ENCODE results near the gene KCNQ5.

KCNQ5 gene

DNA sequence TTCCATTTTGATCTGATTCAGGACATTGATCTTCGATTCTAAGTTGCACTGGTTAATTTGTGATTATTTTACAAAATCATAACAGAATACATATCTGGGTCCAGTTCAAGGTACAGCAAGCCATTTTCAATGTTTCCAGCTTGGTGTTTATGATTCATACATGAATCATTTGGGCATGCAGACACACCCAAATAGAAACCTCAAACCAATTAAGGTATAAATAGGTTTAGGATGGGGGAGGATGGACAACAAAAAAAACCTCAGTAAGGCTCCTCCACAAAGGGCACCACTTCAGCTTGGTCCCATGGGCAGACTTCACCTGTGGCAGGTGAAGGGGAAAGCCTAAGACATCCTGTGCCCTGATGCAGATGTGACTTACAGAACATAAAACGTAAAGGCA, 410.7 kb downstream of the KCNQ5 start:
- no peak for DNase-seq
- Histone ChIP-seq H4K12ac (ENCODE audit: low read depth, low read length) (no peak overlapping the region), H2BK12ac (ENCODE audit: low read length) (no peak overlapping the region), H3K4me1 (ENCODE audit: control insufficient read depth in 1 of 2, insufficient read depth in 2 of 2, low read length in 2 of 2) (peaks cover 0 to 4% of the 10 kb centered on the region in 2 experiments), H3K4me2 (ENCODE audit: low read length) (no peak overlapping the region), H3K14ac (ENCODE audit: low read length) (no peak overlapping the region), H3K23ac (ENCODE audit: low read length) (no peak overlapping the region), H3K36me3 (ENCODE audit: control insufficient read depth in 1 of 2, insufficient read depth in 2 of 2, low read length in 2 of 2) (no peaks in the 10 kb centered on the region), H3K9me3 (ENCODE audit: insufficient read depth, low read depth, low read length) (no peaks in the 10 kb centered on the region), H2AK5ac (ENCODE audit: low read length) (no peak overlapping the region), H3K27me3 (ENCODE audit: insufficient read depth, low read length) (no peaks in the 10 kb centered on the region), H3K4ac (ENCODE audit: low read depth, low read length) (no peak overlapping the region), H4K91ac (ENCODE audit: low read depth, low read length) (no peak overlapping the region), H3K27ac (ENCODE audit: low read depth, low read length) (no peak overlapping the region), H3K4me3 (ENCODE audit: low read depth, low read length) (no peak overlapping the region), H2AFZ (ENCODE audit: insufficient read depth, low read length, poor library complexity) (no peak overlapping the region), H2BK5ac (ENCODE audit: low read depth, low read length, poor library complexity) (no peak overlapping the region), H4K8ac (ENCODE audit: low read depth, low read length) (no peak overlapping the region), H2BK120ac (ENCODE audit: insufficient read depth, low read length, poor library complexity) (no peak overlapping the region), H3K9ac (ENCODE audit: low read length) (no peak overlapping the region), H3K18ac (ENCODE audit: low read length) (no peak overlapping the region), H3K79me1 (ENCODE audit: low read length) (no peaks in the 10 kb centered on the region), H3K79me2 (ENCODE audit: control insufficient read depth, insufficient read depth, low read length, poor library complexity) (no peaks in the 10 kb centered on the region)
- no CpG with 5 or more reads among the region's 2 CpGs for WGBS (ENCODE audit: extremely low coverage, insufficient coverage, insufficient read length)

DNA sequence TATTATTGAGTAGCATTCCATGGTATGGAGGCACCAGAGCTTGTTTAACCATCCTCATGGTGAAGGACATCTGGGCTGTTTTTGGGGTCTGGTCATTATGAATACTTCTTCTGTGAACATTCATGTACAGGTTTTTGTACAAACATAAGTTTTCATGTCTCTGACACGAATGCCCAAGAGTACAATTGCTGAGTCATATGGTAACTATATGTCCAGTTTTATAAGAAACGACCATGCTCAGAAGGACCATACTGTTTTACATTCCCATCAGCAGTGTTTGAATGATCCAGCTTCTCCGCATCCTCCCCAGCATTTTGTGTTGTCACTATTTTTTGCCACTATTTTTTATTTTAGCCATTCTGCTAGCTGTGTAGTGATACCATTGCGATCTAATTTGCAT, 414.8 kb downstream of the KCNQ5 start:
- no peak overlapping the region for H2AFZ ChIP-seq (ENCODE audit: insufficient read depth, low read length, poor library complexity)
- H4K8ac ChIP-seq (ENCODE audit: low read depth, low read length): no peak overlapping the region
- no peaks in the 10 kb centered on the region for H3K79me1 ChIP-seq (ENCODE audit: low read length)
- H2AK5ac ChIP-seq (ENCODE audit: low read length): no peak overlapping the region
- H2BK5ac ChIP-seq (ENCODE audit: low read depth, low read length, poor library complexity): no peak overlapping the region
- H3K36me3 ChIP-seq (ENCODE audit: control insufficient read depth in 1 of 2, insufficient read depth in 2 of 2, low read length in 2 of 2): no peaks in the 10 kb centered on the region
- no peaks in the 10 kb centered on the region for H3K4me1 ChIP-seq (ENCODE audit: control insufficient read depth in 1 of 2, insufficient read depth in 2 of 2, low read length in 2 of 2)
- no peak overlapping the region for H3K18ac ChIP-seq (ENCODE audit: low read length)
- no peak overlapping the region for H3K14ac ChIP-seq (ENCODE audit: low read length)
- H4K91ac ChIP-seq (ENCODE audit: low read depth, low read length): no peak overlapping the region
- no peaks in the 10 kb centered on the region for H3K9me3 ChIP-seq (ENCODE audit: insufficient read depth, low read depth, low read length)
- H2BK12ac ChIP-seq (ENCODE audit: low read length): no peak overlapping the region
- H3K27ac ChIP-seq (ENCODE audit: low read depth, low read length): no peak overlapping the region
- no peak overlapping the region for H4K12ac ChIP-seq (ENCODE audit: low read depth, low read length)
- H3K9ac ChIP-seq (ENCODE audit: low read length): no peak overlapping the region
- H2BK120ac ChIP-seq (ENCODE audit: insufficient read depth, low read length, poor library complexity): no peak overlapping the region
- DNase-seq: no peak
- H3K27me3 ChIP-seq (ENCODE audit: insufficient read depth, low read length): no peaks in the 10 kb centered on the region
- no peak overlapping the region for H3K4me2 ChIP-seq (ENCODE audit: low read length)
- no peak overlapping the region for H3K4me3 ChIP-seq (ENCODE audit: low read depth, low read length)
- no peak overlapping the region for H3K4ac ChIP-seq (ENCODE audit: low read depth, low read length)
- no peaks in the 10 kb centered on the region for H3K79me2 ChIP-seq (ENCODE audit: control insufficient read depth, insufficient read depth, low read length, poor library complexity)
- no peak overlapping the region for H3K23ac ChIP-seq (ENCODE audit: low read length)
- WGBS (ENCODE audit: extremely low coverage, insufficient coverage, insufficient read length): no CpG with 5 or more reads among the region's 4 CpGs

DNA sequence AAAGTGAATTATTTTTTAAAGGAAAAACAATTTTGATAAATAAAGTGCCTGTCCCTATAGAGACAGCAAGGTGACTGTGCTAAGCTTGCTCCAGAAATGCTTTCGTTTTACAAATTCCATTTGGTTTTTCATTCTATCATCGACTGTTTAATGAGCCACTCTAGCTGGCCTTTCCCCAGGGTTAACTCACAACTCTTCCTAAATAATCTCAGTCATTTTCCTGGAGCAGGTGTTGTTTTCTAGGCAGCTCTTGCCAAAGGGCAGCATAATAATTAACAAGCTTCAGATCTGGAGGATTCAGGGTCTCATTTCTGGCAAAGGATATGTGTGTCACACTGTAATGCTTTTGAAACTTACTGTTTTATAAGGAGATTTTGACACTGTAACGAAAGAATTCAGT, 419.2 kb downstream of the KCNQ5 start:
- no peak for DNase-seq
- no peak overlapping the region for H3K4me2 ChIP-seq (ENCODE audit: low read length)
- H3K9ac ChIP-seq (ENCODE audit: low read length): no peak overlapping the region
- H4K8ac ChIP-seq (ENCODE audit: low read depth, low read length): no peak overlapping the region
- no peak overlapping the region for H3K4me3 ChIP-seq (ENCODE audit: low read depth, low read length)
- no peak overlapping the region for H2BK120ac ChIP-seq (ENCODE audit: insufficient read depth, low read length, poor library complexity)
- H3K14ac ChIP-seq (ENCODE audit: low read length): no peak overlapping the region
- no peak overlapping the region for H2AFZ ChIP-seq (ENCODE audit: insufficient read depth, low read length, poor library complexity)
- H4K12ac ChIP-seq (ENCODE audit: low read depth, low read length): no peak overlapping the region
- H3K4ac ChIP-seq (ENCODE audit: low read depth, low read length): no peak overlapping the region
- no peak overlapping the region for H3K27ac ChIP-seq (ENCODE audit: low read depth, low read length)
- H2AK5ac ChIP-seq (ENCODE audit: low read length): no peak overlapping the region
- no peaks in the 10 kb centered on the region for H3K79me1 ChIP-seq (ENCODE audit: low read length)
- H2BK12ac ChIP-seq (ENCODE audit: low read length): no peak overlapping the region
- no peaks in the 10 kb centered on the region for H3K9me3 ChIP-seq (ENCODE audit: insufficient read depth, low read depth, low read length)
- H3K79me2 ChIP-seq (ENCODE audit: control insufficient read depth, insufficient read depth, low read length, poor library complexity): no peaks in the 10 kb centered on the region
- no peak overlapping the region for H2BK5ac ChIP-seq (ENCODE audit: low read depth, low read length, poor library complexity)
- H3K36me3 ChIP-seq (ENCODE audit: control insufficient read depth in 1 of 2, insufficient read depth in 2 of 2, low read length in 2 of 2): no peaks in the 10 kb centered on the region
- no peaks in the 10 kb centered on the region for H3K4me1 ChIP-seq (ENCODE audit: control insufficient read depth in 1 of 2, insufficient read depth in 2 of 2, low read length in 2 of 2)
- no CpG with 5 or more reads among the region's 3 CpGs for WGBS (ENCODE audit: extremely low coverage, insufficient coverage, insufficient read length)
- H4K91ac ChIP-seq (ENCODE audit: low read depth, low read length): no peak overlapping the region
- no peak overlapping the region for H3K23ac ChIP-seq (ENCODE audit: low read length)
- H3K18ac ChIP-seq (ENCODE audit: low read length): no peak overlapping the region
- H3K27me3 ChIP-seq (ENCODE audit: insufficient read depth, low read length): no peaks in the 10 kb centered on the region

DNA sequence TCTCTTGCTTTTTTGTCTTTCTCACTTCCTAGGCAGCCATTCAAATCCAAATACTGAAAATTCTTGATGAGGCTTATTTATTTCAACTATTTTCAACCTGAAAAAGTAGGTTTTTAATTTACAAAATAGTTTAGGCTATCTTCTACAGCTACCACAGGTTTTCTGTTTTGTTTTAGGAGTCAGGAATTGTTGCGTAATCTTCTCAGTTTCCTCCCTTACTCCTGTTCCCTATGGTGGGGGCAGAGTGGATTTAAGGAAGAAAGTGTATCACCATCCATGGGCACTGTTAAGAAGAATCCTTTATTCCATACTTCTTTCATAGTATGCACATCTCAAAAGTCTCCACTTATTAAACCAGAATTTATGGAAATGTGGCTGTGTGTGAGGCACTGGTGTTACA, 421.0 kb downstream of the KCNQ5 start:
- no peak overlapping the region for H4K12ac ChIP-seq (ENCODE audit: low read depth, low read length)
- no peaks in the 10 kb centered on the region for H3K79me1 ChIP-seq (ENCODE audit: low read length)
- no peaks in the 10 kb centered on the region for H3K36me3 ChIP-seq (ENCODE audit: control insufficient read depth in 1 of 2, insufficient read depth in 2 of 2, low read length in 2 of 2)
- H3K14ac ChIP-seq (ENCODE audit: low read length): no peak overlapping the region
- no peak overlapping the region for H2BK5ac ChIP-seq (ENCODE audit: low read depth, low read length, poor library complexity)
- H3K9me3 ChIP-seq (ENCODE audit: insufficient read depth, low read depth, low read length): no peaks in the 10 kb centered on the region
- no peak overlapping the region for H3K4me2 ChIP-seq (ENCODE audit: low read length)
- no peak overlapping the region for H3K18ac ChIP-seq (ENCODE audit: low read length)
- DNase-seq: no peak
- WGBS (ENCODE audit: extremely low coverage, insufficient coverage, insufficient read length): no CpG with 5 or more reads among the region's 1 CpG
- H2BK12ac ChIP-seq (ENCODE audit: low read length): no peak overlapping the region
- no peak overlapping the region for H4K8ac ChIP-seq (ENCODE audit: low read depth, low read length)
- no peak overlapping the region for H3K4me3 ChIP-seq (ENCODE audit: low read depth, low read length)
- no peak overlapping the region for H2AFZ ChIP-seq (ENCODE audit: insufficient read depth, low read length, poor library complexity)
- no peak overlapping the region for H2AK5ac ChIP-seq (ENCODE audit: low read length)
- H3K9ac ChIP-seq (ENCODE audit: low read length): no peak overlapping the region
- no peak overlapping the region for H3K27ac ChIP-seq (ENCODE audit: low read depth, low read length)
- no peak overlapping the region for H3K4ac ChIP-seq (ENCODE audit: low read depth, low read length)
- no peak overlapping the region for H4K91ac ChIP-seq (ENCODE audit: low read depth, low read length)
- H3K79me2 ChIP-seq (ENCODE audit: control insufficient read depth, insufficient read depth, low read length, poor library complexity): no peaks in the 10 kb centered on the region
- H3K23ac ChIP-seq (ENCODE audit: low read length): no peak overlapping the region
- no peaks in the 10 kb centered on the region for H3K4me1 ChIP-seq (ENCODE audit: control insufficient read depth in 1 of 2, insufficient read depth in 2 of 2, low read length in 2 of 2)
- H2BK120ac ChIP-seq (ENCODE audit: insufficient read depth, low read length, poor library complexity): no peak overlapping the region
- no peaks in the 10 kb centered on the region for H3K27me3 ChIP-seq (ENCODE audit: insufficient read depth, low read length)
